Right lobe of liver (tissue), 6 donors: ENCODE data around the gene TPSAB1. TPM values are rescaled to one million over a fixed set of nuclear protein-coding genes. Genes with fewer than 3 reads are reported as not detected.

Experiments used
- ATAC-seq, 4 donors: fragments of 200-7000 bp; cut with Tn5 transposase; one replicate each; pipeline ENCODE4 v1.9.1; 2020; ENCODE audit warnings: mild to moderate bottlenecking in 4 of 4, moderate library complexity in 4 of 4
- DNase-seq, 3 donors: peaks; one replicate each; pipeline ENCODE4 v3.0.0-alpha.2; 2020
- H3K27ac ChIP-seq, 3 donors: fragments of 200-600 bp; one replicate each; pipeline ENCODE4 v1.8.0; 2022
- H3K27me3 ChIP-seq, 2 donors: fragments of 200-600 bp; one replicate each; pipeline ENCODE4 v1.8.0; 2022
- H3K36me3 ChIP-seq, 4 donors: fragments of 200-600 bp; sonication (generic) in 1 of 4; one replicate each; pipeline versions ENCODE4 v1.5.1 to v1.8.0; 2017 to 2022; ENCODE audit warnings: control low read depth in 1 of 4
- H3K4me1 ChIP-seq, 4 donors: fragments of 200-600 bp; sonication (generic) in 1 of 4; one replicate each; pipeline versions ENCODE4 v1.5.1 to v1.8.0; 2017 to 2022; ENCODE audit warnings: control low read depth in 1 of 4
- H3K4me3 ChIP-seq, 3 donors: fragments of 200-600 bp; one replicate each; pipeline ENCODE4 v1.8.0; 2022
- H3K9me3 ChIP-seq, 4 donors: fragments of 200-600 bp; sonication (generic) in 1 of 4; one replicate each; pipeline versions ENCODE4 v1.5.1 to v1.8.0; 2017 to 2022; ENCODE audit warnings: control low read depth in 1 of 4
- POLR2A ChIP-seq: fragments of 450-650 bp; IDR thresholded peaks from one replicate; pipeline ENCODE4 v1.6.1; 2017; ENCODE audit warnings: antibody characterized with exemption, mild to moderate bottlenecking
- WGBS: methylation state at CpG from one replicate; pipeline ENCODE4 v1.1.6; 2018; ENCODE audit warnings: low coverage, low lambda C conversion rate; ENCODE audit not compliant: insufficient coverage; ENCODE audit errors: missing lambda C conversion rate; 5-methylcytosine and 5-hydroxymethylcytosine counted together
- intact Hi-C, 2 donors: fragments of 100-400 bp; cut with DNase I; formaldehyde crosslinking; loops; one replicate each; pipeline versions ENCODE4 v1.11.2 to v1.14.1; 2022
- total RNA-seq, 6 experiments: library from RNA; depleted of rRNA in 2 of 6; stranded (reverse); fragments of >200 nt in 2 of 6; fragmentation: NEBNext Ultra II Directional in 3 of 6; extraction: Animal tissue kit (Norgen Biotek cat#: 25700) in 3 of 6; gene quantifications; one replicate each; pipeline versions ENCODE4 v1.1.0 to v1.2.4, GENCODE V29; 2016 to 2023
- TF ChIP-seq, protein P1 (sequence below), 4 donors: fragments of 200-600 bp in 3 of 4; fragments of 450-650 bp in 1 of 4; IDR thresholded peaks; one replicate each; pipeline versions ENCODE4 v1.5.1 to v1.8.0; 2016 to 2022; ENCODE audit warnings: antibody characterized with exemption in 4 of 4, mild to moderate bottlenecking in 2 of 4
- donor health status: DM: no; HTN: yes; CAD: no.
- donor health status: DM: no; HTN: no; CAD: no.
- donor health status: DM: no; HTN: no; CAD: no.
- donor health status: DM: no; HTN: yes; CAD: no.
- donor health status: DM: no; HTN: yes; CAD: no.

Gene TPSAB1
- total RNA-seq, 6 experiments from 2014 or later, result 0.39 to 1.1 (median 0.81) TPM; not detected in 1

DNA sequence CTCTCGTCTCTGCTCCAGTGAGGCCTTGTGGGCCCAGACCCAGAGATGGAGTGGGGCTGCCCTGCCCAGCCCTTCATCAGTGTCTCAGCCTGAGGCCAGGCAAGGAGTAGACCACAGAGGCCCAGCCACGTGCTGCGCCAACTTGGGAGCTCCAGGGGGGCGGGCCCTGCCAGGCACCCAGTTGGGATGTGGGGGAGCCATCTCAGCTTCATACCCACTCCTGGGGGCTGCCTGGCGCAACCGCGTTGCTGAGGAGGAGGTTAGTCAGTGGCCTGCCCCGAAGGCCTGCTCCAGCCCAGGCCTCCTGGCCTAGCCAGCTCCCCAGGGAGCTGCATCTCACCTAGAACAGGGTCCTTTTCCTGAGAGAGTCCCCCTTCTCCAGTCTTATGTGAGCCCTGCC, 27.3 kb upstream of the TPSAB1 start:
- Histone ChIP-seq H3K4me3 (no peak overlapping the region), H3K36me3 (peaks cover 0 to 10% (median 0%) of the 10 kb centered on the region in 4 donors), H3K27ac (no peak overlapping the region), H3K9me3 (no peaks in the 10 kb centered on the region), H3K27me3 (no peaks in the 10 kb centered on the region), H3K4me1 (no peaks in the 10 kb centered on the region)
- WGBS, result no CpG with 5 or more reads among the region's 8 CpGs
- intact Hi-C loops, result no loop called here
- ATAC-seq (no peak), DNase-seq (no peak)
- TF ChIP-seq, protein P1, sequence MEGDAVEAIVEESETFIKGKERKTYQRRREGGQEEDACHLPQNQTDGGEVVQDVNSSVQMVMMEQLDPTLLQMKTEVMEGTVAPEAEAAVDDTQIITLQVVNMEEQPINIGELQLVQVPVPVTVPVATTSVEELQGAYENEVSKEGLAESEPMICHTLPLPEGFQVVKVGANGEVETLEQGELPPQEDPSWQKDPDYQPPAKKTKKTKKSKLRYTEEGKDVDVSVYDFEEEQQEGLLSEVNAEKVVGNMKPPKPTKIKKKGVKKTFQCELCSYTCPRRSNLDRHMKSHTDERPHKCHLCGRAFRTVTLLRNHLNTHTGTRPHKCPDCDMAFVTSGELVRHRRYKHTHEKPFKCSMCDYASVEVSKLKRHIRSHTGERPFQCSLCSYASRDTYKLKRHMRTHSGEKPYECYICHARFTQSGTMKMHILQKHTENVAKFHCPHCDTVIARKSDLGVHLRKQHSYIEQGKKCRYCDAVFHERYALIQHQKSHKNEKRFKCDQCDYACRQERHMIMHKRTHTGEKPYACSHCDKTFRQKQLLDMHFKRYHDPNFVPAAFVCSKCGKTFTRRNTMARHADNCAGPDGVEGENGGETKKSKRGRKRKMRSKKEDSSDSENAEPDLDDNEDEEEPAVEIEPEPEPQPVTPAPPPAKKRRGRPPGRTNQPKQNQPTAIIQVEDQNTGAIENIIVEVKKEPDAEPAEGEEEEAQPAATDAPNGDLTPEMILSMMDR (IDR thresholded peaks at IDR 0.05), result no peak
- no peak for TF ChIP-seq POLR2A

DNA sequence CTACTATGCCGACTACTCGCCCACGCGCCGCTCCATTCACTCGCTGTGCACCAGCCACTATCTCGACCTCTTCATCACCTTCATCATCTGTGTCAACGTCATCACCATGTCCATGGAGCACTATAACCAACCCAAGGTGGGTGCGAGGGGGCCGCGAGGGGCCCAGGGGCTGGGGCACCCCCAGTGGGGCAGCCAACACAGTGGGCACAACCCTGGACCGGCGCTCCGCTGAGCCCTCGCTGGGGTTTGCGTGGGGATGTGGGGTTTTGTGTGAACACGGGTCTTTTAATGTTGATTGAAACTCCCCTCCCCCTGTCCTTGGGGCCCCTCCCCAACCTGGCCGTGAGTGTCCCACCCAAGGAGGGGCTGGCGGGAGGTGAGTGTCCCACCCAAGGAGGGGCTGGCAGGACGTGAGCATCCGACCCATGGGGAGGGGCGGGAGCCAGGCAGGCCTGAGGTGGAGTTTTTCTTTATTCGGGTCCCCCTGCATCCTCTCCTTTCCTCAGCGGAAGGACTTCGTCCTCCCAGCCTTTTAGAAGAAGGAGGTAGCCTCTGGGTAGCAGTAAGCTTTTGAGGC, 26.6 kb upstream of the TPSAB1 start:
- intact Hi-C loops, result no loop called here

DNA sequence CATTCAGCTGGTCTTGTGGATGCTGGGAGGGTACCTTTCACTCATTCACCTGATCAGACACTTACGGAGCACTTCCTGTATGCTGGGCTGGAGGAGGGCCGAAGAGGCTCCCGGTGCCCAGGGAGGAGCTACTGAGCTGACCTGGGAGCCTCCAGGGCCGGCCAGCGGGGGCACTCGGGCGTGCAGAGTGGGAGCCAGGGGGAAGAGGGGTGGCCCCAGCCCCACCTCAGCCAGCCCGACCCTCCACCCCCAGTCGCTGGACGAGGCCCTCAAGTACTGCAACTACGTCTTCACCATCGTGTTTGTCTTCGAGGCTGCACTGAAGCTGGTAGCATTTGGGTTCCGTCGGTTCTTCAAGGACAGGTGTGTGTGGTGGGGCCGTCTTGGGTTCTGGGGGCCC, 25.8 kb upstream of the TPSAB1 start:
- H3K4me1 ChIP-seq, result no peaks in the 10 kb centered on the region
- ATAC-seq, result no peak
- H3K27me3 ChIP-seq, result no peaks in the 10 kb centered on the region
- intact Hi-C loops, result no loop called here
- no peaks in the 10 kb centered on the region for H3K9me3 ChIP-seq
- no peak overlapping the region for H3K27ac ChIP-seq
- no peak for TF ChIP-seq POLR2A
- TF ChIP-seq, protein P1 (IDR thresholded peaks at IDR 0.05), result no peak
- no peak overlapping the region for H3K4me3 ChIP-seq
- WGBS, result 74% methylated on average over 6 of the region's 16 CpGs
- H3K36me3 ChIP-seq, result peaks cover 0 to 10% (median 0%) of the 10 kb centered on the region in 4 donors
- DNase-seq, result no peak

More for the DNA sequence above, 26.6 kb upstream of the TPSAB1 start:
- peaks cover 0 to 10% (median 0%) of the 10 kb centered on the region in 4 donors for H3K36me3 ChIP-seq
- no peaks in the 10 kb centered on the region for H3K4me1 ChIP-seq
- TF ChIP-seq, protein P1 (IDR thresholded peaks at IDR 0.05), result no peak
- TF ChIP-seq POLR2A, result no peak
- no peak for ATAC-seq
- 77% methylated on average over 13 of the region's 25 CpGs for WGBS
- no peak overlapping the region for H3K4me3 ChIP-seq
- no peaks in the 10 kb centered on the region for H3K27me3 ChIP-seq
- no peaks in the 10 kb centered on the region for H3K9me3 ChIP-seq
- H3K27ac ChIP-seq, result no peak overlapping the region
- no peak for DNase-seq

DNA sequence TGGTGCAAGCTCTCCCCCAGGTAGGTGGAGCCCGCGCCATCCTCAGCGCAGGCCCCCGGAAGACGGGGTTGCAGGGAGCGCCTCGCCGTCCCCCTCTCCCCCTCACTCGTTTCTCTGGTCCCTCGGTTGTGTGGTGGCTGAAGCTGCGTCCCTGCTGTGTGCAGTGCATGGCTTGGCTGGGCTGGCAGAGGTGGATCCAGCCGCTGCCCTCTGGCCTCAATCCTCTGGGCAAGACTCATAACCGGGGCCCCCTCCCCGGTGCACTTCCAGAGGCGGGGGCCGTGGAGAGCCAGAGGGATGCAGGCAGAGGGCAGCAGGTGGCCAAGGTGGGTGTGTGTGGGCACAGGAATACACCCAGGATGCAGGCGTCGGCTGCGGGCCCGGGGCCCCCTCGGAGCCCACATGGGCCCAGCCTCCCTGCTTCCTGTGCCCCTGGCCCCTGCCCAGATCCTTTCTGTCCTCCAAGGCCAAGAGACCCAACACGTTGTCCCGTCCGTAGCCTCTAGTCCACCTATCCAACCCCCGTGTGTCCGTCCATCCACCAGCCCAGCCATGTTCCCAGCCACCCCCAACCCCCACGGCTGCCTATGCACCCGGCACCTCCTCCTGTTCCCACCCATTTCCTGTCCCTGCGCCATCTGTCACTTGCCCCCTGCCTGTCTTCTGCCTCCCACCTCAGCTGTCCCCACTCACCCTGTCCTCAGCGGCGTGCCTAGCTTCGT, 24.8 kb upstream of the TPSAB1 start:
- DNase-seq (no peak), ATAC-seq (no peak)
- intact Hi-C loops, result no loop called here
- Histone ChIP-seq H3K4me1 (no peaks in the 10 kb centered on the region), H3K4me3 (no peak overlapping the region), H3K27ac (no peak overlapping the region), H3K36me3 (peaks cover 0 to 10% (median 0%) of the 10 kb centered on the region in 4 donors), H3K27me3 (no peaks in the 10 kb centered on the region), H3K9me3 (no peaks in the 10 kb centered on the region)
- 73% methylated on average over 11 of the region's 32 CpGs for WGBS
- no peak for TF ChIP-seq POLR2A
- TF ChIP-seq, protein P1 (IDR thresholded peaks at IDR 0.05), result no peak
